HG02571 (cell line): ENCODE measurements around the gene MCTP1.
"Not testable (repeated sequence)": the region's sequence is repeated elsewhere in the genome, so short reads cannot be mapped to it uniquely, and the experiment has no call there.

Experiments used
- ATAC-seq: cut with Tn5 transposase; IDR thresholded peaks from one replicate; pipeline ENCODE4 v1.9.1; 2021; ENCODE audit warnings: mild to moderate bottlenecking, moderate library complexity; ENCODE audit not compliant: unreplicated experiment

The MCTP1 gene

GRCh38 chr5:95184924-95185323, 100.0 kb downstream of the MCTP1 start:
- no peak for ATAC-seq

GRCh38 chr5:95181644-95182043, 103.2 kb downstream of the MCTP1 start:
- no peak for ATAC-seq

DNA sequence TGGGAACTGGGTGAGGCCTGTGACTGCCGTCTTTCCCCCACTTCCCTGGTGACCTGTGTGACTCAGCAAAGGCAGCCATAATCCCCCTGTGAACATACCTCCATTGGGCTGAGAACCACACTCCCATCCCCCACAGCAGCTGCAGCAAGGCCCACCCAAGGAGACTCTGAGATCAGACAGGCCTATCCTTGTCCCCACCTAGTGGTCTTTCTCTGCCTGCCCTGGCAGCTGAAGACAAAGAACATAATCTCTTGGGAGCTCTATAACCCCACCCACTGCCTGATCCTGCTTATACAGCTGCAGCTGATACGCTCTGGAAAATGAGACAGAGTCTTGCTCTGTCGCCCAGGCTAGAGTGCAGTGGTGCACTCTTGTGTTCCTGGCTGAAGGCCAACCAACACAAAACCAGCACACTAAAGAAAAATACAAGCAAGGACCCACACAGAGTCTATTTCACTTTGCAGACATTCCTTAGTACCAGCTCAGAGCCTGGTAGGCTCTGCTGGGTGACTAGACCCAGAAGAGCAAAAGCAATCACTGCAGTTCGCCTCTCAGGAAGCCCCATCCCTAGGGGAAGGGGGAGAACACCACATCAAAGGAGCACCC, 106.7 kb downstream of the MCTP1 start:
- ATAC-seq: no peak

GRCh38 chr5:95177456-95177855, 107.4 kb downstream of the MCTP1 start:
- ATAC-seq: no peak

- ATAC-seq: no peak
Observed at GRCh38 chr5:95175106-95175505, 109.8 kb downstream of the MCTP1 start.

DNA sequence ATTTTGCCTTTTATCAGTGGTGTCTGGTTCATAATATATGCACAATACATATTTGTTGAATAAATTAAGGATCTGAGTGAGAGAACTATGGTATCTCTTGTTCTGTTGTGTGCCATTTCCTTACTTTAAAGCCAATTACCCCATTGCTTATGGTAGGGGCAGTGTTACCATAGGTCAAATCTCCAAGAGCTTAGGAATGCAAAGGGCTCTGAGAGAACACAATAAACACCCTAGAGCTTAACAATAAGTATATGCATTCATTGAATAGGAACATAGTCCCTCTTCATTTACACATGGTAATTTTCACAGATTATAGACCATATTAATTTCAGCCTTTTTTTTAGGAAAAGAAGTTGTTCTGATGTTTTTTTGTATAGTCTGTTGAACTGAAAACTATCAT, 112.2 kb downstream of the MCTP1 start:
- no peak for ATAC-seq

DNA sequence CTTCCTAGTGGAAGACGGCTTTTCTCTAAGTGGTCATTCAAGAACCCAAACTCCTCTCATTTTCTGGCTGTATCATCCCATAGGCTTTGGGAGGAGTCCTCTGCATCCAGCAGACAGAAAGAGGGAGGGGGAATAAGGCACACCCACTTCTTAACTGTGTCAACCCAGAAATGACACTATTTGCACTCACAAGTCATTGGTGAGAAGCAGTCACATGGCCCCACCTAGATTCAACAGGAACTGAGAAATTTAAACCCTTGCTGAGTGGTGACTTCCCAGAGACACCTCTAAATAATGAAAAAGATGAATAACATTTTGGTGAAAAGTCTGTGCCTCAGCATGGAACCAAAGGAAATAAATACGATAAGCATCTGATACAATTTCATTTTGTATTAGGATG, 120.0 kb downstream of the MCTP1 start:
- no peak for ATAC-seq

- no peak for ATAC-seq
Observed at GRCh38 chr5:95163079-95163478, 121.8 kb downstream of the MCTP1 start.

GRCh38 chr5:95162231-95162992, 122.5 kb downstream of the MCTP1 start:
- no peak for ATAC-seq

DNA sequence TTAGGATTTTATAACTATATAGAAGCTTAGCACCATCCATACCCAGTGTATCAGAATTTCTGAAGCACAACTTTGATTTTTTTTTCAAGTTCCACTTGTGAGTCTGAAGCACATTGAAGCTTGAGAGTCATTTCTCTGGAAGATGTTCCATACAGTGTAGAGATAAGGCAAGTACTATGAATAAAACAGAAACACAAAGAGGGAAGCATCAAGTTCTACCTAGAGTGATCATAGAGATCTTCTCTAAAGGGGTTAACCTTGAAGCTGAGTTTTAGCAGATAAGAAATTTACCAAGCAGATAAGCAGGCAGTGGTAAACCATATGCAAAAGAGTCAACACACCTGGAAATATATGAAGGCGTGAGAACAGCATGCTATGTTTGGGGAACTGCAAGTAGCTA, 125.3 kb downstream of the MCTP1 start:
- ATAC-seq: no peak

GRCh38 chr5:95155888-95156287, 129.0 kb downstream of the MCTP1 start:
- no peak for ATAC-seq

GRCh38 chr5:95153511-95153910, 131.4 kb downstream of the MCTP1 start:
- ATAC-seq: no peak

DNA sequence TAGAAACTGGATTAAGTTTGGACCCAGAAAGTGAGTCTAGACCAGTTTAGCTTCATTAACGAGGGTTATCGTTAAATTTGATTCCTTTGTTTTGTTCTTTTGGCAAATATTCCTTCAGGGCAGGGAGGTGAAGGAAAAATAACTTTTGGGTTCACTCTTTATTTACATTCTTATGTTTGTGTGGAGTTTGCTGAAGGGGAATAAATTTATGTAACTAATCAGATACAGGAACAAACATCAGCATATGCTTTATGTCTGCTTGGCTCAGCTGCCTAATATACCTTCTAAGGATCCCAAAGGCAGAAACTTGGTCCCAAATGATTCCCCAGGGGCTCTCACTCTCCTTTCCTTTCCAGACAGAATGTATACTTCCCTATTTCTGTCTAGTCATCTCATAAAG, 132.4 kb downstream of the MCTP1 start:
- ATAC-seq: no peak

GRCh38 chr5:95152131-95152530, 132.8 kb downstream of the MCTP1 start:
- ATAC-seq: no peak

DNA sequence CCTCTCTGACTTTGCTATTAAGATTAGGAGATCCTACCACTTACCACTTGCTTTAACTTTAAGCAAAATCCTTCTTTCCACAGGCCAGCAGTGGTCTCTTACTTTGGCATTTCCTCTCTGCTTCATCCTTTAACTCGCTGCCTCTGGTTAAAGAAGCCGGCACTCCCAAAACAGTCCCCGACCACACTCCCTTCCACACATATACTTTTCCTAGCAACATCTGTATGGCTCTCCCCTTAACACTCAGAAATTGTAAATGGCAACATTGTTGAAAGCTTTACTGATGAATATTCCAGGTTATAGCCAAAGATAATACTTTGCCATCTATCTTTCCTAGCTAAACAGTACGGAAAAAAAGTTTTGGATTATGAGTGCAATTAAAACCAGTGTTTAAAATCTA, 133.2 kb downstream of the MCTP1 start:
- ATAC-seq: no peak

DNA sequence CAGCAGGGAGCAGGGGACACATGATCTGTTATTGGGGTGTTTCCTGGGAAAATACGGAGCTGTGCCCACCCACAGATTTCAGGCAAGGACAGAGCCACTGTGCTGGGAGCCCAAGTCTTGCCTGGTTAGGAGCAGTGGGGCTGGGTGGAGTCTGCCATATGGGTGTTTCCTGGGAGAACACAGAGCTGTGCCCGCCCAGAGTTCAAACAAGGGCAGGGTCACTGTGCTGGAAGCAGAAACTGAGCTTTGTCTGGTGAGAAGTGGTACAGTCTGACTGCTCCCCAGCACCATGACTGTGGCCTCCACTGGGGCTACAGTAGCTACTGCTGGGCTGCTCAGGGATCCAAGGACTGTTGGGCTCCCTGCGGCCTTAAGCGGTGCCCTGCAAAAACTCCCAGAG, 135.5 kb downstream of the MCTP1 start:
- ATAC-seq: no peak

- ATAC-seq: no peak
Observed at GRCh38 chr5:95148453-95148852, 136.4 kb downstream of the MCTP1 start.

GRCh38 chr5:95143858-95144257, 141.0 kb downstream of the MCTP1 start:
- not testable (repeated sequence) for ATAC-seq

DNA sequence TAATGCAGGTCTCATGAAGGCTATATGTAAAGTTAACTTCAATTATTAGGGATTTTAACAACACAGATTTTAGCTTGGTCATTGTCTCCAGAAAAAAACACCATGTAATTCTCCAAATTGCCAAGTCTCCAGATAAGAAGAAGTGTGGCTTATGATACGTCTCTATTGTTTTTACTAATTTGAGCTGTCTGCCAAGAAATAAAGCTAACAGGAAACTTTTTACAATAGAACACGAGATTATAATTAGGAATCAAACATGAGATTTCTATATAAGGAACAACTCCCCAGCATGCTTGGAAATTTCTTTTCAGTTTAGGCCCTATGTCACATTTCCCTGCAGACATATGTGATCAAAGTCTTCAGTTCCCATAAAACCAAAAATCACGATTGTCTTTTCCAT, 142.7 kb downstream of the MCTP1 start:
- no peak for ATAC-seq

GRCh38 chr5:95141141-95141540, 143.8 kb downstream of the MCTP1 start:
- ATAC-seq: no peak

DNA sequence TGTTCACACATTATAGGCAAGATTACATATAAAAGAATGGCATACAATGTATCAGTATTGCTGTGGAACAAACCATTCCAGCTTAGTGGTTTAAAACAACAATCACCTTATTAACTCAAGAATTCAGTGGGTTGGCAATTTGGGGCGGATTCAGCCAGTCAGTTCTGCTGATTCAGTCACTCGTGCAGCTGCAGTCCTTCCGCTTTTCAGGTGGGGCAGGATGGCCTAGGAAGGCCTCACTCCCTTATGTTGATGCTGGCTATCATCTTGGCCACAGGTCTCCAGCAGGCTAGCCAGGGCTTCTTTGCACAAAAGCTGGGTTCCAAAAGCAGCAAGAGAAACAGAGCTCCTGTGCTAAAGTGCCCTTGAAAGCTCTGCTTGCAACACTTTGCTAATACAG, 150.6 kb downstream of the MCTP1 start:
- no peak for ATAC-seq

DNA sequence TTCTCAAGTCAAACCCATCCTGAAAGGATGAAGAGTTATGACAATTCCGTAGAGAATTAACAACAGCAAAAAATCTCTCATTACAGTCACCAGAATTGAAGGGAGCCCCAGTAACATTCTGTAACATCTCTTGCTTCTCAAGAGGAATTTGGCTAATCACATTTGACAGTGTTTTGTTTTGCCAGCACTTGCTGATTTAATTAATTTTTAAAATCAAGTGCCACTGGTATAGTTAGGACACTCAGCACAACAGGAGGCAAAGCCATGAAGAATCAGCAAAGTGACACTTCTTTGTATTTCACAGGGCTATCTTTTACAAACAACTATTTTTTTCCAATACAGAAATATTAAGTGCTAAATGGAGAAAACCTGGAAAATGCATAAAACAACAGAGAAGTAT, 152.8 kb downstream of the MCTP1 start:
- ATAC-seq: no peak

DNA sequence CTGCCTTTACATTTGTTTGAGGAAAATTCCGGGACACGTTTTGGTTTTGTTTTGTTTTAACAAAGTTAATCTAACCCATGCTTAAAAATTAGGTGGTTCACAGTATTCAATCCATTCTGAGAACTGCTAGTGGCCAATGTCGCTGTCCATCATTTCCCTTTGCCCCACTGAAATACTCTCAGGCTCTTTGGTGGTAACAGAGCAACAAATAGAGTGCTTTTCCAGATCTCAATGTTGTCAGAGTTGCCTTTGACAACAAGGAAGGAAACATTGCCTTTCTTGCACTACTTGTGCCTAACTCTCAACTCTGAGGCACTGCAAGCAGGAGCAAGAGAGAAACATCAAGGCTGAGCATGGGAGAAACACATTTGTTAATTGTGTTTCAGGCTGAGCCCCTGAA, 154.0 kb downstream of the MCTP1 start:
- no peak for ATAC-seq
